ENCODE results near the gene SNX8. TPM values are rescaled to one million over a fixed set of nuclear protein-coding genes. Genes with fewer than 3 reads are reported as not detected.

SNX8 gene
- total and polyA plus RNA-seq, 2 of the 4 experiments (the other 2 are of a cell fraction) = 7.7 to 55.9 TPM

GRCh38 chr7:2330493-2330892 is 16.3 kb upstream of the SNX8 start:
- Histone ChIP-seq H3K36me3 (ENCODE audit: control insufficient read depth, insufficient read depth, low read length) (no peaks in the 10 kb centered on the region), H3K27me3 (ENCODE audit: control insufficient read depth, insufficient read depth, low read length) (no peaks in the 10 kb centered on the region), H3K4me3 (ENCODE audit: insufficient read depth, low read depth, low read length) (no peak overlapping the region), H2BK20ac (ENCODE audit: low read depth, low read length) (no peak overlapping the region), H3K79me1 (ENCODE audit: low read depth in 1 of 2, low read length in 2 of 2) (no peaks in the 10 kb centered on the region), H3K18ac (ENCODE audit: low read depth, low read length) (no peak overlapping the region), H2BK15ac (ENCODE audit: low read depth, low read length) (no peak overlapping the region), H3K14ac (replicated peaks; ENCODE audit: low read depth, low read length) (no peak overlapping the region), H2BK120ac (ENCODE audit: low read depth, low read length) (no peak overlapping the region), H3K9ac (ENCODE audit: low read depth, low read length) (no peak overlapping the region), H3K27ac (ENCODE audit: insufficient read depth, low read length) (no peak overlapping the region), H4K8ac (ENCODE audit: low read depth in 2 of 2, low read length in 2 of 2) (no peak overlapping the region), H2BK5ac (ENCODE audit: low read depth, low read length, poor library complexity, severe bottlenecking) (no peak overlapping the region), H4K91ac (ENCODE audit: insufficient read depth, low read depth, low read length) (no peak overlapping the region), H2AK5ac (ENCODE audit: low read depth, low read length) (no peak overlapping the region), H4K5ac (ENCODE audit: low read depth, low read length) (no peak overlapping the region), H3K9me1 (ENCODE audit: insufficient read depth, low read length) (no peaks in the 10 kb centered on the region), H3K4ac (ENCODE audit: low read depth, low read length) (no peak overlapping the region), H3K4me1 (ENCODE audit: control insufficient read depth, insufficient read depth, low read length) (no peaks in the 10 kb centered on the region), H3K4me2 (ENCODE audit: low read depth, low read length) (no peak overlapping the region), H4K20me1 (ENCODE audit: insufficient read depth, low read length) (no peaks in the 10 kb centered on the region), H3K56ac (ENCODE audit: extremely low read depth, insufficient read depth, low read length) (no peak overlapping the region), H2AK9ac (replicated peaks; ENCODE audit: low read depth, low read length, poor library complexity) (no peak overlapping the region), H3K9me3 (ENCODE audit: control insufficient read depth, insufficient read depth, low read length) (no peaks in the 10 kb centered on the region), H3K23ac (ENCODE audit: low read depth, low read length) (no peak overlapping the region), H2AFZ (replicated peaks; ENCODE audit: low read length, poor library complexity) (no peak overlapping the region)
- DNase-seq (no peak), ATAC-seq (ENCODE audit: low read depth) (no peak)
- in situ Hi-C loops (cut with MboI; ENCODE audit: low sequenced_read_pairs) = no loop called here
- WGBS, 2 experiments (ENCODE audit: extremely low coverage in 2 of 2, insufficient read length in 1 of 2) = no CpG with 5 or more reads among the region's 2 CpGs
- no TSS peak for BruUV-seq (replicated peaks)
- intact Hi-C loops (cut with micrococcal nuclease) = no loop called here
- ChIA-PET CTCF (no interaction called here), POLR2A (ENCODE audit: unreplicated experiment) (no interaction called here)
- dilution Hi-C loops (cut with HindIII; ENCODE audit: low sequenced_read_pairs, unreplicated experiment) = no loop called here
- TF ChIP-seq MAZ (IDR thresholded peaks at IDR 0.05; ENCODE audit: borderline replicate concordance, low read depth, low read length) (no peak), ELK1 (IDR thresholded peaks at IDR 0.05; ENCODE audit: borderline replicate concordance, low read depth, low read length) (no peak), RAD21 (IDR thresholded peaks at IDR 0.05; ENCODE audit: low read length) (no peak), POLR2A (IDR thresholded peaks at IDR 0.05; ENCODE audit: low read depth, low read length) (no peak), CEBPB (IDR thresholded peaks at IDR 0.05; ENCODE audit: low read depth, low read length) (no peak), SMC3 (IDR thresholded peaks at IDR 0.05; ENCODE audit: low read depth, low read length) (no peak), MXI1 (IDR thresholded peaks at IDR 0.05; ENCODE audit: borderline replicate concordance, low read depth, low read length) (no peak), MAFK (IDR thresholded peaks at IDR 0.05; ENCODE audit: low read depth, low read length) (no peak), NFE2L2 (IDR thresholded peaks at IDR 0.05; ENCODE audit: low read depth, low read length) (no peak), RCOR1 (IDR thresholded peaks at IDR 0.05; ENCODE audit: insufficient replicate concordance, low read length) (no peak)

Measured in IMR-90 (cell line).